ENCODE results near the gene SLC10A7.

SLC10A7 gene

DNA sequence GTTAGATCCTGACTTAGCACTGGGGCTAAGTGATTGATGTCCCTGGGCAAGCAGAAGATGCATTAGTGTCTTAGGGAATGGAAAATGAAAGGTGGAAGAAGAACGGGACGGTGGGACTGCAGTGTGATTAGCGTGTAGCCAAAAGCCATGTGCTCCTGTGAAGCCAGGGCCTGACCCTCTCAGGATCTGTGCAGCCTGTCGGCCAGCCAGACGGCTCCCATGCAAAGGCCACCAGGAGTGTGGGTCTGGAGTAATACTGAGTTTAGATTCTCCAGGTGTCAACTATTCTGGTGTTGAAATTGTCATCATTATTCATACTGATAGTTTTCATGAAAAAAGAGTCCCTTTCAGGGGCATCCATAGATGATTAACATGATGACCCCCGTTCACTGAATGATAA lies 275.4 kb downstream of the SLC10A7 start:
- no peak for DNase-seq

DNA sequence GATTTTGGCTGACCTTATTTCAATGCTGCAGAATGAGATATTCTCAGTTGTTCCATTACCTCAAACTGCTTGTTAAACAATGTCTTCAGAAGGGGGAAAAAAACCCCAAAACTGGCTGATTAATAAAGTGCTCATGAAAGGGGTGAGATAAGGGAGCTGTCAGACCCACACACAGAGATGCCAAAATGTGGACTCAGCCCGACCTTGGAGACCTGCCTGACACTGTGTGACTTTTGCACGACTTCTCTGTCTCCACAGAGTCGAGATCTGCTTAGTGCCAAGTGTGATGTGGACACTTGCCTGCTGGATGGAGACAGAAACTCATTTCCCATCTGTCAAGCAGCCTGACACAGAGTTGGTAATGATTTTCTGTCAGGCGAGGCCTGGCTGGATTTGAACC lies 275.9 kb downstream of the SLC10A7 start:
- DNase-seq, result no peak

DNA sequence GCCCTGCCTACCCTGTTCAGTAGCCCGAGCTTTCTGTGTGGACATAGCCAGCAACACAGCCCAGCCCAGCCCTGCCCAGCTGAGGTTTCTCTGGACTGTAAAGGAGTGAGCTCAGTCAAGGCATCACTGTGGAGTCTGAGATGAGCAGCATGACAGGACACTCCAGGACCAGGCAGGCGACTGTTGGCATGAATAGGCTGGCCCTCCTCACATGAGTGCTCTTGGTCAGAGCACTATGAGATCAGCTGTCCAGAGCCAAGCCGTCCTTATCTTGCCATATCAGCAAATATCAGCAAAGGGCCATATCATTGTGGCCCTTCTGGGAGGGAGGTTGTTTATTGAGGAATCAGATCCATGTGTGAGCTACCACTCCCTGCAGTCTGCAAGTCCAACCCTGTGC lies 276.5 kb downstream of the SLC10A7 start:
- DNase-seq, result peak; percentile 30

DNA sequence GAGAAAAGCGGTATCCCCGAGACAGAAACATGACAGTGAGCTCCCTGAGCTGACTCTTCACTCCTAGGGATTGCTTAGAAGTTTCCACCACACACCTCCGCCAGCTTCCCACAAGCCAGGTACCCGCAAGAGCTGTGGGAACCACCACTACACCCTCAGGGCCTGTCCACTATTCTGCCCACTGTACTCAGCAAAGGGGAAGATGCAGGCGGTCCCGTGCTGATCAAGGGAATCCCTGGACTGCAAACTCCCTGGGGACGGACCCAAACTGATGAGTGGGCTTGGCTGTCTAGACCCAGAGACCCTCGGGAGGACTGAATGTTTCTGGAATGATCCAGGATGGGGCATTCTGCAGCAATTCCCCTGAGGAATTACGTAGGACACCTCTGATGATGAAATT lies 277.2 kb downstream of the SLC10A7 start:
- no peak for DNase-seq

DNA sequence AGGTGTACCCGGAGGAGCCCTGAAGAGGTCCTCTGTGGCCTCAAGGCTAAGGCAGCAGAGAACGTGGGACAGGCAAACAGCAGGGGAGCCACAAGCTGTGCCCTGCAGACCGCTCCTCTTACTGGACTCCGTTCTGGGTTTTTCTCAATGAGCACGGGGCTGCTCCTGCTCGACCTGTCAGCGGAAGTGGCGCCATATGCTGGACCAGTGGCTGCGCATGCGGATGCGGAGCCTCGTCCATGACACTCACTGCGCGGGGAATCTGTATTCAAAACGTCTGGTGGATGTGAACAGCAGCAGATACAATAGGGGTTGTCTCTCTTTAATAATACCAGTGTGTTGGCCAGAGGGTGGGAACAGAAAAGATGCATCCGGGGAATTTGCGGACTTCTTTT lies 277.9 kb downstream of the SLC10A7 start:
- DNase-seq, result no peak

DNA sequence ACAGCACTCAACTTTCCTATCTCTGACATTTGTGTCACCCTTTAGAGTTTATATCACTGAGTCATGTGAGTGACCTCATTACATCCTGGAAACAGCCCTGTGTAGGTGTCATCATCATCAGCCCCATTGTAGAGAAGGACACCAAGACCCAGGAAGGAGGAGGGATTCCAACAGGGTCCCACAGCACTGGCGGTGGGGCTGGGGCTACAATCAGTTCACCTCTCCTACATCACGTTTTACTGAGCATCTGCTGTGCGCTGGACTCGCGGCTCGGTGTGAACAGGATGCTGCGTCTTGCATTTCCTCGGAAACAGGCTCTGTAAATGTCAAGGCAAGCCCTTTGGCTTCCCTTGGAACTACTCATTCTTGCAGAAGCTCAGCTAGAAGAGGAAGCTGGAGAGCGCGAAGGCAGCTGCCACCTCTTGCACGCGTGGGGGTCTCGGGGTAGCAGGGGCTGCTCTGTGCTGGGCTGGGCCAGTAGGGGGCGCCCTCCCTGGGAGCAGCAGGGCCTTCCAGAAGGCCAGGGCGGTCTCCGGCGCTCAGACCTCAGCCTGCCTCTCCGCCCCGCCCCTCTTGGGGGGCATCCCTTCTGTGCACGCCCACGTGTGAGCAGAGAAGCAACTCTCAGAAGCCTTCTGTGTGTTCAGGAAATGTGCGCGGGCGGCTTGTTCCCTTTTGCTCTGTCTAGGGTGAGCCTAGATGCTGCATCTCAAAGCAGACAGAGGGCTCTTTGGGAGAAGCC lies 278.4 kb downstream of the SLC10A7 start:
- DNase-seq, result no peak

DNA sequence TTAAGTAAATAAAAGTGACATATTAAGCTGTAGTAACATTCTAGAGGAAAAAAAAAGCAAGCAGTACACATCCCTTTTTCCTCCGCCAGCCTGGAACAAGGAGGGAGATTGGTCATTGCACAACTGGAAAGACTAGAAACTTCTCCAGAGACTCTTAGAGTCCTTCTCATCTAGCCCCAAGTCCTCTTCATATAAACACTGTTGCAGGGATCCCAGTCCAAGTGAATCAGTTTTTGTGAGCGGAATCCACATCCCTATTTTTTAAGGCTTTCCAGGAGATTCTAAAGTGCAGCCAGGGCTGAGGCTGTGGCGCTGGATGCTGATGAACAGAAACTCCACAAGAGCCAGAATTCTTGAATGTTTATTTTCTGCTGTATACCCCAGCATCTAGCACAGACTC lies 283.6 kb downstream of the SLC10A7 start:
- DNase-seq, result no peak

DNA sequence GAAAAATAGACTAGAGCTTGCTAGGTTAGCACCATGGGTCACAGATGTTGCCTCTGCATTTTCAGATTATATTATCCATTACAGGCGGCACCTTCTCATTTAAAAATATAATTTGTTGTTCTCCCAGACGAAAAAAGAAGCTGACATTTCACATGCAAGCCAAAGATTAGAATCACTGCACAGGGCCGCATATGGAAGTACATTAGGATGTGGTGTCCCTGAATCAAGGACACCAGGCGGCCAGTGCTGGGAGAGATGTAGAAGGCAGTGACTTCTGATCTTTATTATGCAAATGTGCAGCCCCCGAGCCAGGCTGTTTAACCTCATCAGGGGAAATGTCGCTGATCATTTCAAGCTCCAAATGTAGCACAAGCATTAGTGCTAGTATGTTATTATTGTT lies 284.6 kb downstream of the SLC10A7 start:
- no peak for DNase-seq

DNA sequence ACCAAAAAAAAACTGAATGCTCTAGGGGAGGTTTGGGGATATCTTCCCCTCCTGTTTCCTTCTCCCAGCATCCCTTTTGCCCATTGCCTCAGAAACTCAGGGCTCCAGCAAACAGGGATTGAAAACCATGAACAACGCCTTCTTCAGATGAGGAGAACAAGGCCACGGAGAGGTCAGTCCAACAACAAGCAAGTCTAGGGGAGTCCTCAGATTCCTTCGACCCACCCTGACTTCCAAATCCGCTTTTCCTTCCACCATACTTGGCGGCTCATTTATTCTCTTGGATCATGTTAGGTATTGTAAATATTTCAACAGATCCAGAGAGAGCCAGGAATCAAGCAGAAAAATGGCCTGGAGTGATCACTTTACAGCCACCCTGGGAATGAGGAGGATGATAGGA lies 285.5 kb downstream of the SLC10A7 start:
- no peak for DNase-seq

DNA sequence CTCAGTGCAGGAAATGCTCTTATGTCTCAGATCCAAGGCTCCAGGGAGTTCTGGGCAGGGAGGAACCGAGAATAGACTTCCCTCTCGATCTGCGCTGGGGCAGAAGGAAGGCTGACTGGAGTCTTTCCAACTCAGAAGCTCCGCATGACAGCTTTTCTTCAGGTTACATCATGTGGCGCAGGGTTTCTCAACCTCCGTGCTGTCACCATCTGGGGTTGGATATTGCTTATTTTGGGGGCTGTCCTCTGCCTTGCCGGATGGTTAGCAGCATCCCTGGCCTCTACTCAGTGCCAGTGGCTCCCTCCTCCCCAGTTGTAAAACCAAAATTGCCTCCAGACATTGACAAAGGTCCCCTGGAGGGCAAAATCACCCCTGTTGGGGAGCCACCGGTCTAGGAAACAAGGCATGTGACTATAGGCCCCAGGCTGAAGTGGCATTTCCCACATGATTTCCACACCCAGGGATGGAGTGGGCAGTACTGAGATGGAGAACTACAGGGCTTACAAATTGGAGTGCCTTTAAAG lies 286.0 kb downstream of the SLC10A7 start:
- DNase-seq, result no peak

DNA sequence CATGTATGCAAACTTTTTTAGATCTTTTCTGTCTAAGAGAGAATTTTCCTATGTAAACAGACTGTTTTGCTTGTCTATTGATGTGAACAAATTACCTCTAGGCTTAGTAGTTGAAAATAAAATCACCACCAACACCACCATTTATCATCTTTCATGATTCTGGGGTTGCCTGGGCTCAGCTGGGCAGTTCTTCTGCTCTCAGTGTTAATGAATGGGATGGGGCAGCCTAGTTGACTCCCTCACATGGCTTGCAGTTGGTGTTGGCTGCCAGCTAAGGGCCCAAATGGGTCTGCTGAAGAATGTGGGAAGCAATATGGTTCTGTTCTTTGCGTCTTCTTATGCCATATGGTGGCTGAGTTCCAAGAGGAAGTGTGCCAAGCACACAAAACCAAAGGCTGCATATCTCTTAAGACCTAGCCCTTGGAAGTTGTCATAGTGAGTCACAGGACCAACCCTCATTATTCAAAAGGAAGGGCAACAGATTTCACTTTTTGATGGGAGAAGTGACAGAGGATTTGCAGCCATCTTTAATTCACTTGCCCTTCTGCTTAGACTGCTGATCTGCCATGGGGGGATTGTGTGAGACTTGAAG lies 289.5 kb downstream of the SLC10A7 start:
- no peak for DNase-seq

DNA sequence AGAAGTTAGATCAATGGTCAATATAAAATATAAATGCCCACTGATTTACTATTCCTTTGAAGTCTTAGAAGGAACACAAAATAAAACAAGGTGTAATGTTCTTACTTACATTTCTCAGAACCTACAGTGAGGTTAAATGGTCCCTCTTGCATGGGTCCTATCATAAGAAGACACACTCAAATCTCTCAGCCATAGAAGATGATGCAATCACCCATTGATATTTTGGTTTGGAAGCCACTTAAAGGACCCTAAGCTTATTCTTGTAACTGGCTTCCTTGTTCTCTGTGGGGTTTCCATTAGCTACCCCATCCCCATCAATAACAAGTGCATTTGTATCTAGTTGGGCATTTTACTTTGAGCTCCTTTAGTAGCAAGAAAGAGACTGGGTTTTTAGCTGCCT lies 292.3 kb downstream of the SLC10A7 start:
- no peak for DNase-seq

DNA sequence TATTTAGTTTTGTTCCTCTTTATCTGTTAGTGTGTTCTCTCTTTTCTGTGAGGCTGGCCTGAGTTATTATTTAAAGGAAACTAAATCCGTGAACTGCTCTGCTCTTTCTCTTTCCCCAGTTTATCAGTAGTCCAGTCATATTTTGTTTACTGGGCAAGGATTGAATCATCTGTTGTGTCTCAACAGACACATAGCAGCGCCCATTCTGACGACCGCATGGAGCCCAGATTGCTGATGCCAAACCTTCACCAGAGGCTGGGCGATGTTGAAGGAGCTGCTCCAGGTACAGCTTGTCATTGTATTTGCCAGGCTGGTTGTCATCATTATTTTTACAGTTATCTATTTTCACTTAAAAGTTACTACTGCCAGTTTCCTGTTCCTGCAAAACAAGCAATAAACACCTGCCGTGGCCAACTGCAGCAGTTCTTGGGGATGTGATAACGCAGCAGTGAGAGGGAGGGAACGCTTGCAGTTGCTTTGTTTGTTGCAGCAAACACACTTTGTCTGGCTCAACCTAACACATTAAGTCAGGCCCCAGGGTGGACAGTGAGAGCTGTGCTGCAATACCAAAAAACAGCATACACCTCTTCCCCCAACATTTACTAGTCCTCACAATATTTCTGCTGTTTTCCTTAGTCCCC lies 297.3 kb downstream of the SLC10A7 start:
- no peak for DNase-seq

DNA sequence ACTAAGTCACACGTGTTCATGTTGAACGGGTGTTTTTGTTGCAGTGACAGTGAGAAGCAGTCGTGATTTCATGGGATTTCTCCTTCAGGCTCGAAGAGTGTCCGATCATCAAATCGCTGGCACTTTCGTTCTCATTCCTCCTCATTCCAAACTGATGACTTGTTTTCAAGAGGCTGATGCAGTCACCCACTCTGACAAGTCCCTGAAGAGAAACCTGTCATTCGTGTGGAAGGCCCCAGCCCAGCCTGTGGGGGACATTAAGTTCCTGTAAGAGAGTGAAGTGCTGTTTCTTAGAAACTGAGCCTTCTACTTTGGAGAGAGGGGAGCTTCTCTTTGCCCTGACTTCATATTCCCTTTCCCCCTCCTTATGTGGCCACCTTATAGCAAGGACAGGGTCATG lies 299.4 kb downstream of the SLC10A7 start:
- DNase-seq, result no peak

DNA sequence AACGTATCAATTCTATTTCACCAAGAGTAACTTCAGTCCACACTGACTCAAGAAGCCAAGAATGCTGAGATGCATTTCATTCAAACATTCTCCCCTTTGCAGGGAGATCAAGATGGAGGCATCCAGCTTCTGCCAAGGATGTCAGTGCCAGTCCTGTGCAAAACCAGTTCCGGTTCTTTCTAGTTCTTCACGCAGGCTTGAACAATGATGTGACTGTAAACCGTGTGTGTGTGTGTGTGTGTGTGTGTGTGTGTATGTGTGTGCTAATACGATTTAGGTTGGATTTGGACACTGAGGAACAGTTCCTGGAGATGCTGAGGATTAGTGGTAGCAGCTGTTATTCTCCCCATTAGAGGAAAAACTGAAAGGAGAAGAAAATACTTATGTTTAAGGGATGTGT lies 307.5 kb downstream of the SLC10A7 start, which contains the start of gene REELD1:
Gene REELD1 (plus strand): TSS at position 301 of the 400 bp plus-strand sequence. CDS start 2,415 bp downstream, outside the sequence.
- DNase-seq, result no peak

DNA sequence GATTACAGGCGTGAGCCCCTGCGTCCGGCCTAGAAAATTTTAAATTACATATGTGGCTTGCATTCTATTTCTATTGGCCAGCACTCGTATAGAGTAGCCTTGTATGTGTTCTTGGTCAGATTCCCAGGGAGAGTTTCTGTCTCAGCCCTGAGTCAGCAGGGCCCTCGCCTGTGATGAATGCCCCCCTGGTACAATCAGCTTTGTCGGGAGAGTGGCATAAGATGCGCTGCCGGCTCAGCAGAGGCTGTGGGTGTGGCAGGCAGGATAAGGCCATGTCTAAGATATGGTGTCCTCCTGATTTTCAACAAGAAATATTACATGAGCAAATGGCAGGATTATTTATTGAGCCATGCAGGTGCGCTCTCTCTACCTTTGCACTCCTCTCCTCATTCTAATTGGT lies 309.0 kb downstream of the SLC10A7 start:
- DNase-seq, result no peak

DNA sequence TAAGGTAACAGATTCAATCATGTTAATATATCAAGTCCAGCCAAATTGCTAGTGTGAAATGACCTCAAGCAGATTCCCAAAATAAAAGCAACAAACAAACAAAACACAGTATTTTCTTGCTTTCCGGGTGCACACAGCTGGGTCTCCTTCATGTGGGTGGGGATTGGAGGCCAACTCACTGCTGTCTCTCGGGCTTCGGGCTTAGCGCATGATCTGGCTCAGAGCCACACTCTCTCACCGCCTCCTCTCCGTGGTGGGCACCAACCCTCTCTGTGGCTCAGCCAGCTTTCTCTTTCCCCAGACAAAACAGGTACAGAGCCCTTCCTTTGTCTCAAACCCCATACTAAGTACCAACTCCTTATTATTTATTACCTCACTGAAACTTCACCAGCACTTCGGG lies 310.3 kb downstream of the SLC10A7 start:
- no peak for DNase-seq

DNA sequence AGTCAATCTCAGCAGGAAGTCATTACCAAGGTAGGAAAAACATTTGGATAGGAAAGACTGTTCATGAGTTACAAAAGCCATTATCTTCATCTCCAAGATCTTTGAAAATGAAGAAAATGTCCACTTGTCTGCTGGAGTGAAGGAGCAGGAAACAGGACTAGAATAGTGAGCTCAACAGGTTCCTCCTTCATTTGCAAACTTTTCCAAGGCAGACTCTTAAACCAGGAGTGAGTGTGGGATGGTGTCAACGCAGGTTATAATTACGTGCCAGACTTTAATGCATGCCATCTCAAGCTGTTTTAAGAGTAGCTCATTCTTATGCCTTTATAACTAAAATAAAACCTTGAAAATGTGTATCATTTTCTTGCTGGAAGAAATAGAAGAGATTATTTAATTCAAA lies 310.9 kb downstream of the SLC10A7 start:
- no peak for DNase-seq

DNA sequence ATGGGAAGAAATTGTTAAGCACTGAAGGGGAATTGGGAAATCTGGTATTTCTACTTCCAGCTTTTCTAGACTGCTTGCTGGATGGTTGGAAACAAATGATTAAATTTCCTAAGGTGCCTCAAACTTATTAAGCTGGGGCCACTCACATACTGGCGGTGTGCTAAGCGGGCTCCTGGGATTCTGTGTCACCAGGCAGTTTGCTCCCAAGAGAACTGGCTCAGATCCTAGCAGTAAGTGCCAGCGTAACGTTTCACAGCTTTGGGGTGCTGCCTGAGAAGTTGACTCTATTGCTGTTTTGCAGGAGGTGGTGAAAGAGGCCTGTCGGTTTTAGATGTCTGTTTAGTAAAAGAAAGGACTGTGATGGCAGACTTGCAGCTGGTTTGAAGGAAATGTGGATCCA lies 314.3 kb downstream of the SLC10A7 start:
- no peak for DNase-seq
